H1 (cell line): Measurements from ENCODE around the gene DAPL1. TPM values are rescaled to one million over a fixed set of nuclear protein-coding genes. Genes with fewer than 3 reads are reported as not detected.

Experiments
- CTCF ChIA-PET: fragments of 300-600 bp; sonication (Branson Sonifier 250); formaldehyde crosslinking; loops from one replicate; lab custom pipeline; 2021; ENCODE audit not compliant: partially characterized antibody; lab: Charles Lee
- POLR2A ChIA-PET: fragments of 300-600 bp; sonication (Branson Sonifier 250); formaldehyde crosslinking; loops from one replicate; lab custom pipeline; 2021; ENCODE audit warnings: inconsistent platforms; ENCODE audit not compliant: partially characterized antibody; lab: Charles Lee
- DNase-seq, 2 experiments: peaks; one replicate each; pipeline versions ENCODE4 v3.0.0 to v3.0.0-alpha.2; 2010 to 2022; ENCODE audit warnings: low spot score in 2 of 2, low read depth in 1 of 2, mixed read lengths in 1 of 2
- FAIRE-seq: peaks from 2 replicates; lab custom pipeline; 2011; peaks lifted over from hg19 to GRCh38; lab: Jason Lieb, UNC
- H2AFZ ChIP-seq: 2 replicates; pipeline ENCODE4 v1.8.1; 2012; ENCODE audit warnings: low read length, inconsistent platforms
- H2AK5ac ChIP-seq: 2 replicates; pipeline ENCODE4 v1.6.1; 2013; ENCODE audit warnings: low read depth, low read length
- H2BK120ac ChIP-seq: replicated peaks from 2 replicates; pipeline ENCODE3; 2013; ENCODE audit warnings: low read depth, low read length, inconsistent platforms
- H2BK12ac ChIP-seq: 2 replicates; pipeline ENCODE4 v1.6.1; 2013; ENCODE audit warnings: low read depth, low read length
- H2BK15ac ChIP-seq: 2 replicates; pipeline ENCODE4 v1.6.1; 2013; ENCODE audit warnings: low read length
- H2BK20ac ChIP-seq: 2 replicates; pipeline ENCODE4 v1.6.1; 2013; ENCODE audit warnings: low read length
- H2BK5ac ChIP-seq: 2 replicates; pipeline ENCODE4 v1.6.1; 2013; ENCODE audit warnings: low read depth, low read length
- H3K14ac ChIP-seq: 2 replicates; pipeline ENCODE4 v1.6.1; 2013; ENCODE audit warnings: inconsistent platforms; ENCODE audit not compliant: insufficient read length
- H3K18ac ChIP-seq: 2 replicates; pipeline ENCODE4 v1.6.1; 2013; ENCODE audit warnings: low read length; ENCODE audit errors: extremely low read depth
- H3K23ac ChIP-seq: 2 replicates; pipeline ENCODE4 v1.6.1; 2013; ENCODE audit warnings: inconsistent platforms; ENCODE audit not compliant: insufficient read length
- H3K23me2 ChIP-seq: 2 replicates; pipeline ENCODE4 v1.6.1; 2013; ENCODE audit warnings: low read depth, low read length
- H3K27ac ChIP-seq: 2 replicates; pipeline ENCODE4 v1.6.1; 2011; ENCODE audit warnings: low read depth, low read length, inconsistent platforms
- H3K27me3 ChIP-seq, 4 experiments: replicated peaks in 1 of 4; 1 replicate in 1 of 4; 2 replicates in 3 of 4; pipeline versions ENCODE4 v1.6.1 to v1.8.1; 2011 to 2013; ENCODE audit warnings: low read length in 3 of 4, mild to moderate bottlenecking in 3 of 4, inconsistent platforms in 2 of 4, mixed read lengths in 2 of 4, moderate library complexity in 1 of 4; ENCODE audit not compliant: control insufficient read depth in 3 of 4, insufficient read depth in 3 of 4; ENCODE audit errors: extremely low read depth in 1 of 4
- H3K36me3 ChIP-seq, 4 experiments: 2 replicates each; pipeline versions ENCODE4 v1.6.1 to v1.8.1; 2011 to 2013; ENCODE audit warnings: mild to moderate bottlenecking in 4 of 4, low read length in 3 of 4, moderate library complexity in 2 of 4, control low read depth in 1 of 4, inconsistent platforms in 1 of 4; ENCODE audit not compliant: insufficient read depth in 4 of 4, control insufficient read depth in 2 of 4
- H3K4ac ChIP-seq: replicated peaks from 2 replicates; pipeline ENCODE3; 2013; ENCODE audit warnings: low read length, low read depth, mixed read lengths, inconsistent platforms; ENCODE audit not compliant: insufficient read length
- H3K4me1 ChIP-seq, 4 experiments: replicated peaks in 1 of 4; 1 replicate in 1 of 4; 2 replicates in 3 of 4; pipeline versions ENCODE4 v1.6.1 to v1.8.1; 2011 to 2013; ENCODE audit warnings: low read length in 3 of 4, inconsistent platforms in 2 of 4, mixed read lengths in 1 of 4; ENCODE audit not compliant: insufficient read depth in 4 of 4, control insufficient read depth in 3 of 4
- H3K4me2 ChIP-seq, 2 experiments: 2 replicates each; pipeline versions ENCODE4 v1.6.1 to v1.8.1; 2011 to 2013; ENCODE audit warnings: low read depth in 2 of 2, low read length in 2 of 2, control low read depth in 1 of 2, inconsistent platforms in 1 of 2, mild to moderate bottlenecking in 1 of 2; ENCODE audit not compliant: insufficient read depth in 1 of 2
- H3K4me3 ChIP-seq, 4 experiments: fragments of 200-600, 300-600 bp in 1 of 4; sonication (generic), shearing (Covaris generic), sonication (Bioruptor Twin) in 1 of 4; 2 replicates each; pipeline versions ENCODE4 v1.5.1 to v1.8.1; 2011 to 2016; ENCODE audit warnings: low read length in 4 of 4, low read depth in 3 of 4, control low read depth in 2 of 4, inconsistent platforms in 2 of 4, mild to moderate bottlenecking in 2 of 4, mixed read lengths in 1 of 4, moderate library complexity in 1 of 4; ENCODE audit not compliant: insufficient read depth in 2 of 4; ENCODE audit errors: extremely low read depth in 1 of 4
- H3K56ac ChIP-seq: replicated peaks from 2 replicates; pipeline ENCODE3; 2013; ENCODE audit warnings: low read depth, mild to moderate bottlenecking, mixed read lengths, low read length, inconsistent platforms; ENCODE audit not compliant: insufficient read length
- H3K79me1 ChIP-seq: 2 replicates; pipeline ENCODE4 v1.6.1; 2013; ENCODE audit warnings: low read depth, low read length, control low read depth
- H3K79me2 ChIP-seq, 2 experiments: 2 replicates each; pipeline versions ENCODE4 v1.6.1 to v1.8.1; 2012 to 2013; ENCODE audit warnings: low read length in 2 of 2, mild to moderate bottlenecking in 2 of 2, inconsistent platforms in 1 of 2; ENCODE audit not compliant: insufficient read depth in 2 of 2, control insufficient read depth in 1 of 2
- H3K9ac ChIP-seq, 4 experiments: replicated peaks in 1 of 4; 1 replicate in 1 of 4; 2 replicates in 3 of 4; pipeline versions ENCODE4 v1.6.1 to v1.8.1; 2011 to 2013; ENCODE audit warnings: low read depth in 3 of 4, low read length in 3 of 4, control low read depth in 2 of 4, mild to moderate bottlenecking in 2 of 4, moderate library complexity in 2 of 4, inconsistent platforms in 1 of 4; ENCODE audit errors: extremely low read depth in 1 of 4
- H3K9me3 ChIP-seq, 2 experiments: 2 replicates each; pipeline versions ENCODE4 v1.6.1 to v1.8.1; 2012 to 2013; ENCODE audit warnings: mild to moderate bottlenecking in 2 of 2, moderate library complexity in 2 of 2, control low read depth in 1 of 2, inconsistent platforms in 1 of 2, low read depth in 1 of 2, low read length in 1 of 2, mixed read lengths in 1 of 2; ENCODE audit not compliant: insufficient read depth in 2 of 2
- H4K20me1 ChIP-seq, 2 experiments: replicated peaks in 1 of 2; 2 replicates each; pipeline versions ENCODE3 to v1.8.1; 2011 to 2013; ENCODE audit warnings: inconsistent platforms in 2 of 2, low read length in 2 of 2, mild to moderate bottlenecking in 1 of 2; ENCODE audit not compliant: insufficient read depth in 2 of 2, control insufficient read depth in 1 of 2
- H4K5ac ChIP-seq: 2 replicates; pipeline ENCODE4 v1.6.1; 2013; ENCODE audit warnings: low read length, low read depth, mixed read lengths, inconsistent platforms; ENCODE audit not compliant: insufficient read length
- H4K8ac ChIP-seq: 2 replicates; pipeline ENCODE4 v1.8.0; 2013; ENCODE audit warnings: mild to moderate bottlenecking, moderate library complexity, low read length, inconsistent platforms; ENCODE audit not compliant: insufficient read depth; ENCODE audit errors: extremely low read depth
- H4K91ac ChIP-seq: replicated peaks from 2 replicates; pipeline ENCODE3; 2013; ENCODE audit warnings: low read length, mixed read lengths, inconsistent platforms; ENCODE audit not compliant: insufficient read length
- RBBP5 ChIP-seq: IDR thresholded peaks from 2 replicates; pipeline ENCODE4 v1.7.1; 2012; ENCODE audit warnings: low read depth, mild to moderate bottlenecking, inconsistent platforms, low read length, moderate library complexity, borderline replicate concordance
- SP4 ChIP-seq: IDR thresholded peaks from 2 replicates; pipeline ENCODE4 v1.6.1; 2012; ENCODE audit warnings: low read length, inconsistent platforms
- WGBS, 2 experiments: shearing (Covaris generic) in 1 of 2; methylation state at CpG; one replicate each; pipeline versions ENCODE4 v1.1.6 to v1.1.7; 2013 to 2015; ENCODE audit warnings: low lambda C conversion rate in 2 of 2, mixed read lengths in 2 of 2, inconsistent platforms in 1 of 2, low coverage in 1 of 2, missing lambda C conversion rate in 1 of 2; ENCODE audit not compliant: insufficient replicate concordance in 2 of 2, insufficient coverage in 1 of 2, insufficient read length in 1 of 2; ENCODE audit errors: extremely low coverage in 1 of 2, missing lambda C conversion rate in 1 of 2; 5-methylcytosine and 5-hydroxymethylcytosine counted together
- polyA plus RNA-seq, 7 experiments: library from polyadenylated mRNA; depleted of rRNA in 3 of 7; stranded (reverse) in 5 of 7; unstranded in 2 of 7; fragments of >200 nt in 5 of 7; fragments of 200-250 nt in 2 of 7; gene quantifications; 1 replicate in 5 of 7; 2 replicates in 1 of 7; 4 replicates in 1 of 7; pipeline versions ENCODE4 v1.2.1 to v1.2.3, GENCODE V29; 2011 to 2013; ENCODE audit warnings: missing spikeins in 2 of 7, mixed read lengths in 2 of 7
- total RNA-seq: library from RNA; stranded (reverse); fragmentation: NEBNext Ultra II Directional; extraction: Animal tissue kit (Norgen Biotek cat#: 25700); gene quantifications from 2 replicates; pipeline ENCODE4 v1.2.1, GENCODE V29; 2021

DAPL1 gene
- total and polyA plus RNA-seq, 2 of the 8 experiments (the other 6 are each of a cell fraction or from before 2014, with no cell fraction given), result not detected

- Histone ChIP-seq H2AK5ac (no peak overlapping the region), H4K91ac (peak overlapping the region; percentile 61), H3K23ac (no peak overlapping the region), H4K5ac (no peak overlapping the region), H3K79me2 (no peaks in the 10 kb centered on the region), H2BK12ac (no peak overlapping the region), H3K4me1 (no peaks in the 10 kb centered on the region), H2AFZ (peak overlapping the region; percentile 62; the same call in 1 of the 2 replicates), H2BK120ac (no peak overlapping the region), H3K4me3 (no peak overlapping the region), H2BK15ac (no peak overlapping the region), H3K4me2 (no peak overlapping the region), H3K14ac (no peak overlapping the region), H3K23me2 (no peaks in the 10 kb centered on the region), H3K27ac (no peak overlapping the region), H3K18ac (no peak overlapping the region), H3K56ac (no peak overlapping the region), H3K36me3 (no peaks in the 10 kb centered on the region), H4K8ac (no peak overlapping the region), H3K9ac (no peak overlapping the region), H3K9me3 (no peaks in the 10 kb centered on the region), H3K4ac (no peak overlapping the region), H2BK5ac (no peak overlapping the region), H3K27me3 (no peaks in the 10 kb centered on the region), H4K20me1 (no peaks in the 10 kb centered on the region), H3K79me1 (no peaks in the 10 kb centered on the region), H2BK20ac (no peak overlapping the region)
- ChIA-PET CTCF (no interaction called here), POLR2A (interaction anchor here (1.7 kb wide), 1 partner anchor 11 kb away, joined by 3 read pairs; no protein-coding TSS in a partner anchor)
- DNase-seq, result no peak
- TF ChIP-seq SP4, result no peak
- TF ChIP-seq RBBP5, result no peak
- WGBS, 2 experiments, result 85% methylated on average over 12 of the region's 13 CpGs; no CpG with 5 or more reads in 1 of the 2 experiments
- no peak for FAIRE-seq
These were observed 27.1 kb downstream of the DAPL1 start for GRCh38 chr2:158822193-158822592.
